NK-92 treated with Interleukin-12 subunit alpha and Interleukin-12 subunit beta, amount 100 ng/mL, for 24 hours (cell line): ENCODE measurements around the gene ATP2A3.

Source experiments
- DNase-seq: peaks from one replicate; lab custom pipeline; 2025; lab: John Stamatoyannopoulos, UW

ATP2A3 gene

GRCh38 chr17:3926860-3927627 lies 37.2 kb downstream of the ATP2A3 start:
- DNase-seq: no peak

GRCh38 chr17:3925684-3926485 lies 38.4 kb downstream of the ATP2A3 start:
- DNase-seq: no peak

GRCh38 chr17:3924512-3925350 lies 39.5 kb downstream of the ATP2A3 start:
- DNase-seq: no peak

GRCh38 chr17:3923466-3924190 lies 40.6 kb downstream of the ATP2A3 start:
- no peak for DNase-seq

DNA sequence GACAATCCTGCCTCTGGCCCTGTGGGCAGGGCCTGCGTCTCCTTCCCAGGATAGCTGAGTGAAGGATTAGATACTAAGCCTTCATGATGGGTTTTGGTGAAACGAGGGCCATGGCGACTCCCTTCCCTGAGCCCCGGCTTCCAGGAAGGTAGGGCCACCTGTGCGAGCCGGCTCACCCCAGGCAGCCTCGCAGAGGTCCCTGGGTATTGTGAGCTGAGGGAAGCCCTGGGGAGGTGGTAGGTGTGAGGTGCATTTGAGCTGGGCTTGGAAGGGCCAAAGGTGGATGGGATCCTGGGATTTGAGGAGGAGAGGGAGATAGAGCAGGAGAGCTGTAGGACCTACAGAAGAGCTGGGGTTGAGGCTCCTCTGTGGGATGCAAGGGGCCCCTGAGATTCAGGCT lies 41.5 kb downstream of the ATP2A3 start:
- DNase-seq: no peak

- no peak for DNase-seq
Observed at GRCh38 chr17:3921502-3922319, 42.5 kb downstream of the ATP2A3 start.

DNA sequence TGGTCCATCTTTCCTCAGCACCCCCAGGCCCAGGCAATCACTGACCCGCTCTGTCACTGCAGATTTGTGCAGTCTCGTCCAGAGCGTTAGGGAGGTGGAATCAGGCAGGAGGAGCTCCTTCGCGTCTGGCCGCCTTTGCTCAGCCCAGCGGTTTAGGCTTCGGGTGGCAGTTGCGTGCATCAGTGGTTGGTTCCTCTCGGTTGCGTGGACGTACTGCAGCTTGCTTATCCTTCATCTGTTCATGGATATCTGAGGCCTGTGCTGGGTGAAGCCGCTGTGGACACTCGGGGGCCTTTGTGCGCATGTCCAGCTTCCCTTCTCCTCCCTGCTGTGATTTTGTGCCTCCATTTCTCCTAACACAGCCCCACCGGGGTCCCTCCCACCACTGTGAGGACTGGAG lies 43.2 kb downstream of the ATP2A3 start:
- no peak for DNase-seq

DNA sequence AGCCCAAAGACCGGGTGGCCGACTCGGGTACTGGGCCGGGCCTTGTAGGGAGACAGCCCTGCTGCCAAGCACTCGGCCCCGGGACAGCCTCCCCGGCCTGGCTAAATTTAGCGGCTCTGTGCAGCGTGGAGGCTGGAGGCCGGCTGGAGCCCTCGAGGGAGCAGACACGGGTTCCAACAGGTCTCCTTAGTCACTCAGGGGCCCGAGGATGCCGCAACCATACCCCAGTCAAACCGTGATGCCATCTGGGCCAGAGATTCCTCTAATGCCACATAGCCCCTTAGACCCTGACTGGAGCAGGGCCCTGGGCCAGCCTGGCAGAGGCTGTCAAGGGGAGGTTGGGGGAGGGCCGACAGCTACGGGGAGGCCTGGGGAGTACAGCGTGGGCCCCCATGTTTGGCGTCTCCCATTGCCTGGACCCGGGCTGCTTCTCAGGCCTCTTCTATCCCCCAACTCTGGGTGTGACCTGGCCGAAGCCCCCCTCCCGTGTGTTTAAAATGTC lies 45.1 kb downstream of the ATP2A3 start:
- DNase-seq: no peak

- no peak for DNase-seq
Observed at GRCh38 chr17:3918372-3919122, 45.7 kb downstream of the ATP2A3 start.

- DNase-seq: no peak
Observed at GRCh38 chr17:3917391-3917931, 46.8 kb downstream of the ATP2A3 start.

- no peak for DNase-seq
Observed at GRCh38 chr17:3916825-3917224, 47.4 kb downstream of the ATP2A3 start.

- no peak for DNase-seq
Observed at GRCh38 chr17:3915995-3916696, 48.1 kb downstream of the ATP2A3 start, which contains the start of gene P2RX1. TSS of gene P2RX1 (minus strand) at chr17:3916465. CDS start at chr17:3916225, 240 bp downstream.

DNA sequence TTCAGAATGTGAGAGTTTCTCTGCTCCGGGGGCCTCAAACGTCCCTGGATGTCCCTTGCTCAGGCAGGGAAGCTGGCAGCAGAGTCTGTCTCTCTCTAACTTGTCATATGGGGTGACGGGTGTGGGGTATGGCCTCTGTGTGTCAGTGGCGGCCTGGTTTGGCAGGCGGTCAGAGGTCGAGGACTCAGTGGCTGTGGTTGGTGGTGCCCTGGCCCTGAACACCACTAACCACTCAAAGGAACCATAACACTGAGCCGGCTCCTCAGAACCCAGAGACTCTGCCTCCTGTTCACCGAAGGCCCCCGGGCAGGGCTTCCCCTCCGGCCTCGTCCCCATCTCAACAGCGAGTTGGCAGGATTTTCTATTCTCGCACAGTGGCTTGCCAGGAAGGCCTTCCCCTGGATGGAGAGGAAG lies 48.6 kb downstream of the ATP2A3 start:
- no peak for DNase-seq

DNA sequence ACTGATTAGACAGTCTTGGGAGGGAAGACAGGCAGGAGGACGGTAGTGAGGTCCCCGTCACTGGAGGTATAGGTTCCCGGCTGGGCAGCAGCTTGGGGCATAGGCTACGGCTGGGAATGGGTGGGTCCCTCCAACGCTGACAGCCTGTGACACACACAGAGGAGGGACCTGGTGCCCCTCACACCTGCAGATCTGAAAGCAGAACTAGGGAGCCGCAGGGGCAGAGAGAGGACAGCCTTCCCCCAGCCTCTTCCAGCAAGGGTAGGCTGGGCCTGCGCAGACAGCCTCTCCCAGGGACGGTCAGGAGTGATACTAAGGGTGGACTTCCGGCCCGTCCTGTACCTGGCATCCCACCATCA lies 49.9 kb downstream of the ATP2A3 start:
- DNase-seq: no peak

GRCh38 chr17:3913531-3914311 lies 50.5 kb downstream of the ATP2A3 start:
- peak; percentile 7 for DNase-seq

GRCh38 chr17:3912827-3913226 lies 51.4 kb downstream of the ATP2A3 start:
- no peak for DNase-seq

GRCh38 chr17:3911271-3912053 lies 52.8 kb downstream of the ATP2A3 start:
- no peak for DNase-seq
